Activated T-helper 1 cell treated with anti-CD3 and anti-CD28 coated beads, Interleukin-12 subunit alpha, Interleukin-12 subunit beta, Interleukin-2, Interleukin-4 antibody, amounts not matched to agents 30 ng/mL and 10 ng/mL and 1 ng/mL, durations not matched to agents 14 hours and 24 hours and 36 hours (primary cell): Measurements from ENCODE around the gene ZNF432. TPM values are rescaled to one million over a fixed set of nuclear protein-coding genes. Genes with fewer than 3 reads are reported as not detected.
A peak's percentile ranks its signal among the peaks of the same experiment; 100 is the strongest.

Experiments
- DNase-seq: peaks from one replicate; pipeline ENCODE4 v3.0.0; 2021; ENCODE audit warnings: low spot score
- H3K27ac Mint-ChIP-seq: one replicate; pipeline ENCODE4 v1.8.0; 2021; ENCODE audit warnings: mild to moderate bottlenecking, mixed read lengths
- H3K27me3 Mint-ChIP-seq: one replicate; pipeline ENCODE4 v1.8.0; 2022; ENCODE audit warnings: mild to moderate bottlenecking, moderate library complexity, mixed read lengths; ENCODE audit not compliant: insufficient read depth
- H3K36me3 Mint-ChIP-seq: one replicate; pipeline ENCODE4 v1.8.0; 2021; ENCODE audit warnings: low read depth, mixed read lengths
- H3K4me1 Mint-ChIP-seq: one replicate; pipeline ENCODE4 v1.8.0; 2021; ENCODE audit warnings: low read depth, mixed read lengths
- H3K4me3 Mint-ChIP-seq: one replicate; pipeline ENCODE4 v1.8.0; 2021; ENCODE audit warnings: mild to moderate bottlenecking, moderate library complexity, mixed read lengths
- H3K9me3 Mint-ChIP-seq: one replicate; pipeline ENCODE4 v1.8.0; 2021; ENCODE audit warnings: mixed read lengths
- intact Hi-C: fragments of 100-400 bp; cut with micrococcal nuclease; formaldehyde crosslinking; loops from one replicate; pipeline ENCODE4 v1.15.1; 2024
- total RNA-seq: library from RNA; stranded (reverse); gene quantifications from 2 replicates; pipeline ENCODE4 v1.2.3, GENCODE V29; 2022

Gene ZNF432
- total RNA-seq, 1 donor from 2014 or later = 12.5 TPM

GRCh38 chr19:51986309-51987291 lies 62.0 kb downstream of the ZNF432 start, which contains the start of gene ZNF350:
TSS of gene ZNF350 (minus strand) at chr19:51986840. CDS start at chr19:51974360, 12,480 bp downstream.
- intact Hi-C loops = loop anchor here (1.0 to 5.0 kb wide), 5 partner anchors 22 to 82 kb away; partner anchors contain the start of genes ZNF432, ZNF613, ZNF614 and ZNF615
- Mint-ChIP-seq H3K9me3 (peaks cover 57% of the 10 kb centered on the region), H3K27ac (peak within 1 kb of the TSS; percentile 88), H3K27me3 (no peaks in the 10 kb centered on the region), H3K36me3 (peaks cover 26% of the 10 kb centered on the region), H3K4me1 (peaks cover 12% of the 10 kb centered on the region), H3K4me3 (peak within 1 kb of the TSS; percentile 94)
- peak; percentile 83 for DNase-seq

GRCh38 chr19:51983361-51983760 lies 65.3 kb downstream of the ZNF432 start:
- H3K27ac Mint-ChIP-seq = no peak overlapping the region
- peaks cover 44% of the 10 kb centered on the region for H3K36me3 Mint-ChIP-seq
- H3K4me1 Mint-ChIP-seq = peaks cover 12% of the 10 kb centered on the region
- no peak overlapping the region for H3K4me3 Mint-ChIP-seq
- H3K27me3 Mint-ChIP-seq = no peaks in the 10 kb centered on the region
- peaks cover 66% of the 10 kb centered on the region for H3K9me3 Mint-ChIP-seq
- no peak for DNase-seq
- intact Hi-C loops = no loop called here

Other genes starting within 250 kb of the ZNF432 start
- gene ZNF577, start 160.9 kb downstream of the ZNF432 start, total RNA-seq = 4.4 and 6.3 TPM in 2 replicates
- gene ZNF649, start 143.8 kb downstream of the ZNF432 start, total RNA-seq = 10.5 and 12.3 TPM in 2 replicates
- gene ZNF613, start 121.4 kb downstream of the ZNF432 start, total RNA-seq = 3.1 and 3.8 TPM in 2 replicates
- 7.9 and 8.7 TPM in 2 replicates for gene ZNF350, start 62.0 kb downstream of the ZNF432 start, total RNA-seq
- 6.4 and 6.9 TPM in 2 replicates for gene ZNF615, start 40.6 kb downstream of the ZNF432 start, total RNA-seq
- 11.2 and 11.3 TPM in 2 replicates for gene ZNF614, start 20.5 kb downstream of the ZNF432 start, total RNA-seq
- gene ZNF841, start 46.9 kb upstream of the ZNF432 start, total RNA-seq = 13.7 and 16.1 TPM in 2 replicates
- 4.1 and 6.7 TPM in 2 replicates for gene ZNF616, start 91.1 kb upstream of the ZNF432 start, total RNA-seq
- gene ZNF836, start 122.8 kb upstream of the ZNF432 start, total RNA-seq = 7.8 and 10.8 TPM in 2 replicates
- gene PPP2R1A, start 141.2 kb upstream of the ZNF432 start, total RNA-seq = 214 and 215 TPM in 2 replicates
- gene ZNF766, start 220.7 kb upstream of the ZNF432 start, total RNA-seq = 13.8 and 16.5 TPM in 2 replicates
- gene ZNF480, start 248.3 kb upstream of the ZNF432 start, total RNA-seq = 3.5 and 4.8 TPM in 2 replicates